IMR-90 (cell line): Measurements from ENCODE around the gene CDHR4. TPM values are rescaled to one million over a fixed set of nuclear protein-coding genes. Genes with fewer than 3 reads are reported as not detected.

Experiments
- ATAC-seq: fragments of 200-7000 bp; cut with Tn5 transposase; 2 replicates; pipeline ENCODE4 v1.9.1; 2020; ENCODE audit warnings: low read depth, mild to moderate bottlenecking, moderate library complexity
- BruUV-seq: library from RNA; stranded (reverse); fragments of 400-500 nt; replicated peaks from 2 replicates; lab custom pipeline; 2021; lab: Mats Ljungman, UMichigan
- CTCF ChIA-PET: fragments of 300-600 bp; formaldehyde crosslinking; extraction: SDS; loops from one replicate; lab custom pipeline; 2021; ENCODE audit warnings: antibody characterized with exemption; lab: Yijun Ruan, JAX
- POLR2A ChIA-PET: fragments of 300-600 bp; sonication (Branson Sonifier 250); formaldehyde crosslinking; loops from one replicate; lab custom pipeline; 2022; ENCODE audit warnings: antibody characterized with exemption; ENCODE audit not compliant: unreplicated experiment; lab: Charles Lee
- DNase-seq: peaks from one replicate; pipeline ENCODE4 v3.0.0; 2013
- H2AFZ ChIP-seq: replicated peaks from 2 replicates; pipeline ENCODE3; 2013; ENCODE audit warnings: low read length, mild to moderate bottlenecking; ENCODE audit not compliant: poor library complexity
- H2AK5ac ChIP-seq: 2 replicates; pipeline ENCODE4 v1.6.1; 2013; ENCODE audit warnings: low read depth, low read length, inconsistent platforms
- H2AK9ac ChIP-seq: replicated peaks from 2 replicates; pipeline ENCODE3; 2013; ENCODE audit warnings: mild to moderate bottlenecking, low read depth, low read length, moderate library complexity; ENCODE audit not compliant: poor library complexity
- H2BK120ac ChIP-seq: 2 replicates; pipeline ENCODE4 v1.6.1; 2013; ENCODE audit warnings: low read depth, low read length, inconsistent platforms
- H2BK15ac ChIP-seq: 3 replicates; pipeline ENCODE4 v1.6.1; 2013; ENCODE audit warnings: low read depth, low read length, inconsistent platforms
- H2BK20ac ChIP-seq: 2 replicates; pipeline ENCODE4 v1.6.1; 2013; ENCODE audit warnings: low read depth, mild to moderate bottlenecking, inconsistent platforms, low read length, moderate library complexity
- H2BK5ac ChIP-seq: 2 replicates; pipeline ENCODE4 v1.6.1; 2013; ENCODE audit warnings: mild to moderate bottlenecking, low read depth, low read length, inconsistent platforms; ENCODE audit not compliant: poor library complexity, severe bottlenecking
- H3K14ac ChIP-seq: replicated peaks from 2 replicates; pipeline ENCODE4 v1.6.1; 2013; ENCODE audit warnings: low read depth, low read length, inconsistent platforms
- H3K18ac ChIP-seq: 2 replicates; pipeline ENCODE4 v1.6.1; 2013; ENCODE audit warnings: low read depth, low read length, control low read depth
- H3K23ac ChIP-seq: 2 replicates; pipeline ENCODE4 v1.6.1; 2013; ENCODE audit warnings: low read depth, low read length, inconsistent platforms
- H3K27ac ChIP-seq: 2 replicates; pipeline ENCODE4 v1.5.1; 2013; ENCODE audit warnings: mild to moderate bottlenecking, control low read depth, low read length; ENCODE audit not compliant: insufficient read depth
- H3K27me3 ChIP-seq: 2 replicates; pipeline ENCODE4 v1.6.1; 2013; ENCODE audit warnings: low read length; ENCODE audit not compliant: control insufficient read depth, insufficient read depth
- H3K36me3 ChIP-seq: 2 replicates; pipeline ENCODE4 v1.6.1; 2013; ENCODE audit warnings: low read length, mixed read lengths; ENCODE audit not compliant: control insufficient read depth, insufficient read depth
- H3K4ac ChIP-seq: 2 replicates; pipeline ENCODE4 v1.6.1; 2013; ENCODE audit warnings: low read depth, low read length, inconsistent platforms
- H3K4me1 ChIP-seq: 2 replicates; pipeline ENCODE4 v1.6.1; 2013; ENCODE audit warnings: low read length, mixed read lengths; ENCODE audit not compliant: control insufficient read depth, insufficient read depth
- H3K4me2 ChIP-seq: 2 replicates; pipeline ENCODE4 v1.6.1; 2013; ENCODE audit warnings: low read depth, mild to moderate bottlenecking, control low read depth, low read length, moderate library complexity
- H3K4me3 ChIP-seq: 2 replicates; pipeline ENCODE4 v1.5.1; 2013; ENCODE audit warnings: low read depth, mild to moderate bottlenecking, control low read depth, low read length, moderate library complexity; ENCODE audit not compliant: insufficient read depth
- H3K56ac ChIP-seq: 2 replicates; pipeline ENCODE4 v1.6.1; 2013; ENCODE audit warnings: low read length, inconsistent platforms; ENCODE audit not compliant: insufficient read depth; ENCODE audit errors: extremely low read depth
- H3K79me1 ChIP-seq, 2 experiments: 2 replicates each; pipeline ENCODE4 v1.6.1; 2013; ENCODE audit warnings: low read length in 2 of 2, inconsistent platforms in 1 of 2, low read depth in 1 of 2
- H3K9ac ChIP-seq: 2 replicates; pipeline ENCODE4 v1.6.1; 2013; ENCODE audit warnings: low read depth, low read length, control low read depth
- H3K9me1 ChIP-seq: 2 replicates; pipeline ENCODE4 v1.6.1; 2013; ENCODE audit warnings: low read length, inconsistent platforms; ENCODE audit not compliant: insufficient read depth
- H3K9me3 ChIP-seq: 2 replicates; pipeline ENCODE4 v1.6.1; 2013; ENCODE audit warnings: low read length; ENCODE audit not compliant: control insufficient read depth, insufficient read depth
- H4K20me1 ChIP-seq: 2 replicates; pipeline ENCODE4 v1.6.1; 2013; ENCODE audit warnings: low read length, inconsistent platforms; ENCODE audit not compliant: insufficient read depth
- H4K5ac ChIP-seq: 2 replicates; pipeline ENCODE4 v1.6.1; 2013; ENCODE audit warnings: mild to moderate bottlenecking, low read depth, low read length, control low read depth
- H4K8ac ChIP-seq, 2 experiments: 2 replicates each; pipeline ENCODE4 v1.6.1; 2013; ENCODE audit warnings: low read depth in 2 of 2, low read length in 2 of 2, control low read depth in 1 of 2, inconsistent platforms in 1 of 2
- H4K91ac ChIP-seq: 2 replicates; pipeline ENCODE4 v1.6.1; 2013; ENCODE audit warnings: low read depth, low read length, inconsistent platforms; ENCODE audit not compliant: insufficient read depth
- CEBPB ChIP-seq: IDR thresholded peaks from 2 replicates; pipeline ENCODE4 v1.6.1; 2012; ENCODE audit warnings: low read depth, low read length, improper control_type of control experiment
- CHD1 ChIP-seq: IDR thresholded peaks from 2 replicates; pipeline ENCODE4 v1.6.1; 2012; ENCODE audit warnings: low read depth, low read length, improper control_type of control experiment
- CTCF ChIP-seq: conservative IDR thresholded peaks from 2 replicates; pipeline ENCODE4 v1.5.1; 2012; ENCODE audit warnings: mild to moderate bottlenecking, low read depth, low read length, improper control_type of control experiment
- MAFK ChIP-seq: IDR thresholded peaks from 2 replicates; pipeline ENCODE4 v1.6.1; 2012; ENCODE audit warnings: low read depth, low read length, improper control_type of control experiment
- NFE2L2 ChIP-seq: fragments of 150-350 bp; IDR thresholded peaks from 2 replicates; pipeline ENCODE4 v1.6.1; 2016; ENCODE audit warnings: low read depth, mild to moderate bottlenecking, low read length
- POLR2A ChIP-seq: IDR thresholded peaks from 2 replicates; pipeline ENCODE4 v1.6.1; 2012; ENCODE audit warnings: mild to moderate bottlenecking, low read depth, low read length
- RAD21 ChIP-seq: IDR thresholded peaks from 2 replicates; pipeline ENCODE4 v1.6.1; 2012; ENCODE audit warnings: low read length, improper control_type of control experiment
- SMC3 ChIP-seq: fragments of 150-350 bp; IDR thresholded peaks from 2 replicates; pipeline ENCODE4 v1.6.1; 2016; ENCODE audit warnings: low read depth, mild to moderate bottlenecking, antibody characterized with exemption, low read length, moderate library complexity
- dilution Hi-C: fragments of 300-500 bp; cut with HindIII; formaldehyde crosslinking; loops from one replicate; pipeline ENCODE4 v1.14.3; 2018; ENCODE audit warnings: low sequenced_read_pairs; ENCODE audit not compliant: unreplicated experiment
- in situ Hi-C: fragments of 300-500 bp; cut with MboI; formaldehyde crosslinking; loops from 3 replicates; pipeline ENCODE4 v1.14.3; 2019; ENCODE audit warnings: low sequenced_read_pairs, inconsistent platforms, mixed read lengths
- intact Hi-C: fragments of 100-400 bp; cut with micrococcal nuclease; formaldehyde crosslinking; loops from 2 replicates; pipeline ENCODE4 v1.10.0; 2022
- polyA plus RNA-seq, 3 experiments: library from polyadenylated mRNA; depleted of rRNA; stranded (reverse); fragments of >200 nt; gene quantifications; 2 replicates each; pipeline ENCODE4 v1.2.3, GENCODE V29; 2012; ENCODE audit warnings: low replicate concordance in 1 of 3
- total RNA-seq: library from RNA; depleted of rRNA; stranded (reverse); fragments of >200 nt; gene quantifications from 2 replicates; pipeline ENCODE4 v1.2.3, GENCODE V29; 2012

The CDHR4 gene
- total and polyA plus RNA-seq, 2 of the 4 experiments (the other 2 are of a cell fraction): not detected

- H3K4ac ChIP-seq: no peak overlapping the region
- no peak overlapping the region for H2BK15ac ChIP-seq
- TF ChIP-seq CTCF: peak; percentile 35
- TF ChIP-seq MAFK: no peak
- peak; percentile 20; the same call in 1 of the 2 replicates for TF ChIP-seq SMC3
- no peak for TF ChIP-seq NFE2L2
- no peak for TF ChIP-seq CHD1
- TF ChIP-seq RAD21: peak; percentile 43; the same call in 1 of the 2 replicates
- TF ChIP-seq CEBPB: no peak
- TF ChIP-seq POLR2A: no peak
- DNase-seq (no peak), ATAC-seq (peak; percentile 35; the same call in 1 of the 2 replicates)
- H3K23ac ChIP-seq: no peak overlapping the region
- H3K4me1 ChIP-seq: no peaks in the 10 kb centered on the region; the same call in 1 of the 2 replicates
- intact Hi-C loops: loop anchor here (5.0 kb wide), 1 partner anchor 66 kb away; no protein-coding TSS in a partner anchor
- H3K18ac ChIP-seq: no peak overlapping the region
- peak overlapping the region; percentile 10 for H2AFZ ChIP-seq
- dilution Hi-C loops: no loop called here
- POLR2A ChIA-PET: no interaction called here
- no peak overlapping the region for H3K9ac ChIP-seq
- no peak overlapping the region for H3K27ac ChIP-seq
- no peaks in the 10 kb centered on the region for H3K27me3 ChIP-seq
- H3K56ac ChIP-seq: no peak overlapping the region
- in situ Hi-C loops: loop anchor here (5.0 kb wide), 1 partner anchor 139 kb away; no protein-coding TSS in a partner anchor
- H4K8ac ChIP-seq: no peak overlapping the region
- H3K9me3 ChIP-seq: no peaks in the 10 kb centered on the region
- H3K4me3 ChIP-seq: no peak overlapping the region
- H2AK9ac ChIP-seq: no peak overlapping the region
- BruUV-seq: no TSS peak
- no peak overlapping the region for H2BK20ac ChIP-seq
- peaks cover 3% of the 10 kb centered on the region; the same call in 1 of the 2 replicates for H3K9me1 ChIP-seq
- H4K20me1 ChIP-seq: no peaks in the 10 kb centered on the region
- H2BK120ac ChIP-seq: no peak overlapping the region
- no peaks in the 10 kb centered on the region for H3K79me1 ChIP-seq
- CTCF ChIA-PET: interaction anchor here (1.1 to 4.4 kb wide), 3 partner anchors 38 to 254 kb away, joined by 3 to 33 read pairs (median 9); partner anchors contain the start of genes AMIGO3 and INKA1
- H4K91ac ChIP-seq: no peak overlapping the region
- no peak overlapping the region for H3K4me2 ChIP-seq
- no peak overlapping the region for H2BK5ac ChIP-seq
- H4K5ac ChIP-seq: no peak overlapping the region
- peaks cover 3% of the 10 kb centered on the region for H3K36me3 ChIP-seq
- 0 out of 2 replicates have a peak overlapping the region, but pooled peaks have one; percentile 6 for H3K14ac ChIP-seq
- no peak overlapping the region for H2AK5ac ChIP-seq
These were observed 41.5 kb upstream of the CDHR4 start for GRCh38 chr3:49841126-49841696.
